ENCODE measurements around the gene ZDHHC21.

The ZDHHC21 gene

GRCh38 chr9:14693251-14693861, at the start of gene ZDHHC21:
ZDHHC21 (minus strand) TSS chr9:14693432; CDS start chr9:14674340, 19,092 bp downstream.
- peaks cover 25% of the 10 kb centered on the region for H3K36me3 Mint-ChIP-seq (ENCODE audit: low read depth)
- H3K4me1 Mint-ChIP-seq (ENCODE audit: low read depth) = peaks cover 12% of the 10 kb centered on the region
- H3K27me3 Mint-ChIP-seq = peaks cover 49% of the 10 kb centered on the region
- H3K27ac Mint-ChIP-seq = peak within 1 kb of the TSS; percentile 71
- peak within 1 kb of the TSS; percentile 85 for H3K4me3 Mint-ChIP-seq
- no peaks in the 10 kb centered on the region for H3K9me3 Mint-ChIP-seq
- intact Hi-C loops (cut with micrococcal nuclease) = loop anchor here (10.0 kb wide), 1 partner anchor 861 kb away; the partner anchor contains the start of gene CCDC171

- no peak overlapping the region for H3K27ac Mint-ChIP-seq
- intact Hi-C loops (cut with micrococcal nuclease) = no loop called here
- H3K4me3 Mint-ChIP-seq = no peak overlapping the region
- no peaks in the 10 kb centered on the region for H3K9me3 Mint-ChIP-seq
- no peaks in the 10 kb centered on the region for H3K4me1 Mint-ChIP-seq (ENCODE audit: low read depth)
- H3K36me3 Mint-ChIP-seq (ENCODE audit: low read depth) = no peaks in the 10 kb centered on the region
- peaks cover 2% of the 10 kb centered on the region for H3K27me3 Mint-ChIP-seq
Measured at GRCh38 chr9:14741369-14741768, 48.1 kb upstream of the ZDHHC21 start.

- Mint-ChIP-seq H3K4me1 (ENCODE audit: low read depth) (no peaks in the 10 kb centered on the region), H3K4me3 (no peak overlapping the region), H3K27me3 (peaks cover 3% of the 10 kb centered on the region), H3K9me3 (no peaks in the 10 kb centered on the region), H3K36me3 (ENCODE audit: low read depth) (no peaks in the 10 kb centered on the region), H3K27ac (no peak overlapping the region)
- intact Hi-C loops (cut with micrococcal nuclease) = no loop called here
Measured at GRCh38 chr9:14733133-14733532, 39.9 kb upstream of the ZDHHC21 start.

GRCh38 chr9:14731294-14731981, 38.2 kb upstream of the ZDHHC21 start:
- intact Hi-C loops (cut with micrococcal nuclease) = no loop called here
- Mint-ChIP-seq H3K27ac (no peak overlapping the region), H3K27me3 (peaks cover 6% of the 10 kb centered on the region), H3K9me3 (no peaks in the 10 kb centered on the region), H3K4me3 (no peak overlapping the region), H3K36me3 (ENCODE audit: low read depth) (no peaks in the 10 kb centered on the region), H3K4me1 (ENCODE audit: low read depth) (no peaks in the 10 kb centered on the region)

GRCh38 chr9:14730461-14730898, 37.2 kb upstream of the ZDHHC21 start:
- Mint-ChIP-seq H3K36me3 (ENCODE audit: low read depth) (no peaks in the 10 kb centered on the region), H3K4me3 (no peak overlapping the region), H3K27me3 (peaks cover 9% of the 10 kb centered on the region), H3K4me1 (ENCODE audit: low read depth) (no peaks in the 10 kb centered on the region), H3K27ac (no peak overlapping the region), H3K9me3 (no peaks in the 10 kb centered on the region)
- intact Hi-C loops (cut with micrococcal nuclease) = no loop called here

- no peaks in the 10 kb centered on the region for H3K4me1 Mint-ChIP-seq (ENCODE audit: low read depth)
- intact Hi-C loops (cut with micrococcal nuclease) = no loop called here
- peaks cover 35% of the 10 kb centered on the region for H3K27me3 Mint-ChIP-seq
Measured at GRCh38 chr9:14723301-14723700, 30.1 kb upstream of the ZDHHC21 start.

GRCh38 chr9:14722391-14723035, 29.3 kb upstream of the ZDHHC21 start, which contains the start of gene CER1:
CER1 (minus strand) TSS chr9:14722733; CDS start chr9:14722672, 61 bp downstream.
- H3K9me3 Mint-ChIP-seq = no peaks in the 10 kb centered on the region
- no peak within 1 kb of the TSS for H3K4me3 Mint-ChIP-seq
- no peaks in the 10 kb centered on the region for H3K36me3 Mint-ChIP-seq (ENCODE audit: low read depth)
- H3K4me1 Mint-ChIP-seq (ENCODE audit: low read depth) = no peaks in the 10 kb centered on the region
- H3K27me3 Mint-ChIP-seq = peaks cover 37% of the 10 kb centered on the region
- H3K27ac Mint-ChIP-seq = no peak within 1 kb of the TSS
- intact Hi-C loops (cut with micrococcal nuclease) = no loop called here

More at GRCh38 chr9:14723301-14723700, 30.1 kb upstream of the ZDHHC21 start:
- Mint-ChIP-seq H3K4me3 (no peak overlapping the region), H3K36me3 (ENCODE audit: low read depth) (no peaks in the 10 kb centered on the region), H3K9me3 (no peaks in the 10 kb centered on the region), H3K27ac (no peak overlapping the region)

GRCh38 chr9:14719231-14719923, 26.1 kb upstream of the ZDHHC21 start:
- intact Hi-C loops (cut with micrococcal nuclease) = no loop called here
- H3K4me1 Mint-ChIP-seq (ENCODE audit: low read depth) = no peaks in the 10 kb centered on the region
- no peak overlapping the region for H3K4me3 Mint-ChIP-seq
- no peaks in the 10 kb centered on the region for H3K36me3 Mint-ChIP-seq (ENCODE audit: low read depth)
- H3K9me3 Mint-ChIP-seq = no peaks in the 10 kb centered on the region
- no peak overlapping the region for H3K27ac Mint-ChIP-seq
- H3K27me3 Mint-ChIP-seq = peaks cover 37% of the 10 kb centered on the region

GRCh38 chr9:14715102-14715501, 21.9 kb upstream of the ZDHHC21 start:
- Mint-ChIP-seq H3K36me3 (ENCODE audit: low read depth) (no peaks in the 10 kb centered on the region), H3K4me3 (no peak overlapping the region), H3K9me3 (peaks cover 4% of the 10 kb centered on the region), H3K27ac (no peak overlapping the region), H3K27me3 (peaks cover 56% of the 10 kb centered on the region), H3K4me1 (ENCODE audit: low read depth) (peaks cover 8% of the 10 kb centered on the region)
- intact Hi-C loops (cut with micrococcal nuclease) = no loop called here

GRCh38 chr9:14713187-14713767, 20.0 kb upstream of the ZDHHC21 start:
- H3K27ac Mint-ChIP-seq = no peak overlapping the region
- H3K4me3 Mint-ChIP-seq = no peak overlapping the region
- H3K4me1 Mint-ChIP-seq (ENCODE audit: low read depth) = peaks cover 8% of the 10 kb centered on the region
- peaks cover 66% of the 10 kb centered on the region for H3K27me3 Mint-ChIP-seq
- H3K9me3 Mint-ChIP-seq = peaks cover 14% of the 10 kb centered on the region
- intact Hi-C loops (cut with micrococcal nuclease) = no loop called here
- no peaks in the 10 kb centered on the region for H3K36me3 Mint-ChIP-seq (ENCODE audit: low read depth)

- H3K9me3 Mint-ChIP-seq = peaks cover 31% of the 10 kb centered on the region
- no peak overlapping the region for H3K4me3 Mint-ChIP-seq
- peaks cover 73% of the 10 kb centered on the region for H3K27me3 Mint-ChIP-seq
- intact Hi-C loops (cut with micrococcal nuclease) = no loop called here
- H3K4me1 Mint-ChIP-seq (ENCODE audit: low read depth) = peaks cover 15% of the 10 kb centered on the region
- H3K36me3 Mint-ChIP-seq (ENCODE audit: low read depth) = no peaks in the 10 kb centered on the region
- H3K27ac Mint-ChIP-seq = no peak overlapping the region
Measured at GRCh38 chr9:14710804-14711203, 17.6 kb upstream of the ZDHHC21 start.

- Mint-ChIP-seq H3K9me3 (peaks cover 54% of the 10 kb centered on the region), H3K4me3 (no peak overlapping the region), H3K4me1 (ENCODE audit: low read depth) (peaks cover 8% of the 10 kb centered on the region), H3K27ac (no peak overlapping the region), H3K36me3 (ENCODE audit: low read depth) (peaks cover 7% of the 10 kb centered on the region), H3K27me3 (peaks cover 81% of the 10 kb centered on the region)
- intact Hi-C loops (cut with micrococcal nuclease) = no loop called here
Measured at GRCh38 chr9:14706530-14707140, 13.4 kb upstream of the ZDHHC21 start.

- Mint-ChIP-seq H3K27ac (no peak overlapping the region), H3K9me3 (peaks cover 50% of the 10 kb centered on the region), H3K4me1 (ENCODE audit: low read depth) (peaks cover 8% of the 10 kb centered on the region), H3K27me3 (peaks cover 69% of the 10 kb centered on the region), H3K4me3 (no peak overlapping the region), H3K36me3 (ENCODE audit: low read depth) (peaks cover 7% of the 10 kb centered on the region)
- intact Hi-C loops (cut with micrococcal nuclease) = no loop called here
Measured at GRCh38 chr9:14705079-14705478, 11.8 kb upstream of the ZDHHC21 start.

All from dendritic cell treated with granulocyte-macrophage colony-stimulating factor and Interleukin-4, amounts not matched to agents 40 ng/mL and 50 ng/mL, for 4 days (primary cell).